GM23338 (cell line): Measurements from ENCODE around the gene PIK3R4. TPM values are rescaled to one million over a fixed set of nuclear protein-coding genes. Genes with fewer than 3 reads are reported as not detected.

Source experiments
- ATAC-seq: fragments of 200-7000 bp; cut with Tn5 transposase; 3 replicates; pipeline ENCODE4 v1.9.1; 2020
- DNase-seq: peaks from one replicate; pipeline ENCODE4 v3.0.0-alpha.2; 2015; ENCODE audit warnings: low spot score
- H2AFZ ChIP-seq: fragments of 200-600 bp; sonication (generic); 2 replicates; pipeline ENCODE4 v1.8.0; 2016; ENCODE audit warnings: antibody characterized with exemption, mild to moderate bottlenecking, moderate library complexity
- H3F3A ChIP-seq: fragments of 200-600 bp; sonication (generic); replicated peaks from 2 replicates; pipeline ENCODE4 v1.8.0; 2017; ENCODE audit warnings: antibody characterized with exemption, mixed run types, low read depth
- H3K27ac ChIP-seq: fragments of 200-600 bp; sonication (generic); 2 replicates; pipeline ENCODE4 v1.6.1; 2016; ENCODE audit warnings: low read depth
- H3K27me3 ChIP-seq: fragments of 200-600 bp; sonication (generic); 2 replicates; pipeline ENCODE4 v1.8.0; 2016; ENCODE audit warnings: mild to moderate bottlenecking, mixed run types, moderate library complexity; ENCODE audit not compliant: insufficient read depth
- H3K36me3 ChIP-seq: fragments of 200-600 bp; sonication (generic); 2 replicates; pipeline ENCODE4 v1.8.0; 2016; ENCODE audit warnings: mild to moderate bottlenecking; ENCODE audit not compliant: insufficient read depth
- H3K4me1 ChIP-seq: fragments of 200-600 bp; sonication (generic); 2 replicates; pipeline ENCODE4 v1.8.0; 2016; ENCODE audit warnings: mild to moderate bottlenecking, moderate library complexity; ENCODE audit not compliant: insufficient read depth
- H3K4me2 ChIP-seq: fragments of 200-600 bp; sonication (generic); 2 replicates; pipeline ENCODE4 v1.7.1; 2017; ENCODE audit warnings: mixed run types
- H3K4me3 ChIP-seq: fragments of 200-600 bp; sonication (generic); 2 replicates; pipeline ENCODE4 v1.6.1; 2016; ENCODE audit warnings: mixed run types
- H3K79me2 ChIP-seq: fragments of 200-600 bp; sonication (generic); replicated peaks from 2 replicates; pipeline ENCODE4 v1.8.0; 2017; ENCODE audit warnings: mild to moderate bottlenecking; ENCODE audit not compliant: insufficient read depth
- H3K9me2 ChIP-seq: fragments of 200-600 bp; sonication (generic); 2 replicates; pipeline ENCODE4 v1.8.0; 2017; ENCODE audit not compliant: insufficient read depth
- H4K20me1 ChIP-seq: fragments of 200-600 bp; sonication (generic); replicated peaks from 2 replicates; pipeline ENCODE4 v1.8.0; 2017; ENCODE audit warnings: mild to moderate bottlenecking; ENCODE audit not compliant: insufficient read depth
- H3K27ac Mint-ChIP-seq: 2 replicates; pipeline ENCODE4 v1.8.0; 2020; ENCODE audit warnings: inconsistent platforms, mild to moderate bottlenecking, moderate library complexity, mixed read lengths
- H3K27me3 Mint-ChIP-seq: 3 replicates; pipeline ENCODE4 v1.8.0; 2022; ENCODE audit warnings: low read depth, mild to moderate bottlenecking, moderate library complexity, mixed read lengths, inconsistent platforms; ENCODE audit not compliant: insufficient read depth, poor library complexity
- H3K36me3 Mint-ChIP-seq: 3 replicates; pipeline ENCODE4 v1.8.0; 2021; ENCODE audit warnings: low read depth, mild to moderate bottlenecking, inconsistent platforms, moderate library complexity, mixed read lengths
- H3K4me1 Mint-ChIP-seq: 3 replicates; pipeline ENCODE4 v1.8.0; 2020; ENCODE audit warnings: mild to moderate bottlenecking, inconsistent platforms, mixed read lengths
- H3K4me3 Mint-ChIP-seq: 3 replicates; pipeline ENCODE4 v1.8.0; 2021; ENCODE audit warnings: moderate library complexity, mild to moderate bottlenecking, inconsistent platforms, mixed read lengths
- H3K9me3 Mint-ChIP-seq: 3 replicates; pipeline ENCODE4 v1.8.0; 2020; ENCODE audit warnings: moderate library complexity, mild to moderate bottlenecking, inconsistent platforms, mixed read lengths
- CREB1 ChIP-seq: fragments of 250-450 bp; sonication (Bioruptor Pico); IDR thresholded peaks from 2 replicates; pipeline ENCODE4 v1.5.0; 2020; ENCODE audit warnings: low read depth, mild to moderate bottlenecking, moderate library complexity
- CTCF ChIP-seq, 2 experiments: fragments of 200-600 bp in 1 of 2; sonication (generic) in 1 of 2; conservative IDR thresholded peaks; 2 replicates each; pipeline versions ENCODE4 v1.5.1 to v1.6.1; 2016 to 2017; ENCODE audit warnings: antibody characterized with exemption in 2 of 2, low read depth in 2 of 2, mild to moderate bottlenecking in 2 of 2, moderate library complexity in 1 of 2
- ETS1 ChIP-seq: IDR thresholded peaks from 2 replicates; pipeline ENCODE4 v1.6.1; 2016; ENCODE audit warnings: antibody characterized with exemption
- EZH2 ChIP-seq: fragments of 200-600 bp; sonication (generic); IDR thresholded peaks from one replicate; pipeline ENCODE4 v1.8.0; 2017; ENCODE audit warnings: antibody characterized with exemption, mild to moderate bottlenecking, low read depth; ENCODE audit not compliant: unreplicated experiment
- EZH2phosphoT487 ChIP-seq: fragments of 200-600 bp; sonication (generic); IDR thresholded peaks from one replicate; pipeline ENCODE4 v1.8.1; 2018; ENCODE audit warnings: antibody characterized with exemption; ENCODE audit not compliant: unreplicated experiment
- JUNB ChIP-seq: IDR thresholded peaks from one replicate; pipeline ENCODE4 v1.6.1; 2016; ENCODE audit warnings: antibody characterized with exemption; ENCODE audit not compliant: unreplicated experiment
- NANOG ChIP-seq: IDR thresholded peaks from 2 replicates; pipeline ENCODE4 v1.6.1; 2016; ENCODE audit warnings: antibody characterized with exemption, borderline replicate concordance
- POLR2AphosphoS5 ChIP-seq: IDR thresholded peaks from 2 replicates; pipeline ENCODE4 v1.6.1; 2016; ENCODE audit warnings: antibody characterized with exemption, low read depth
- REST ChIP-seq: IDR thresholded peaks from one replicate; pipeline ENCODE4 v1.6.1; 2018; ENCODE audit warnings: antibody characterized with exemption; ENCODE audit not compliant: unreplicated experiment
- STAT1 ChIP-seq: IDR thresholded peaks from one replicate; pipeline ENCODE4 v1.6.1; 2016; ENCODE audit warnings: antibody characterized with exemption; ENCODE audit not compliant: unreplicated experiment
- ZNF114 ChIP-seq: fragments of 250-450 bp; sonication (Bioruptor Pico); IDR thresholded peaks from 2 replicates; pipeline ENCODE4 v1.5.0; 2020; ENCODE audit warnings: mild to moderate bottlenecking, moderate library complexity
- ZNF331 ChIP-seq: fragments of 250-450 bp; sonication (Bioruptor Pico); IDR thresholded peaks from 2 replicates; pipeline ENCODE4 v1.5.0; 2020; ENCODE audit warnings: low read depth, mild to moderate bottlenecking, moderate library complexity
- ZNF462 ChIP-seq: fragments of 250-450 bp; sonication (Bioruptor Pico); IDR thresholded peaks from 2 replicates; pipeline ENCODE4 v1.5.0; 2020; ENCODE audit warnings: mild to moderate bottlenecking, moderate library complexity
- polyA plus RNA-seq: library from polyadenylated mRNA; unstranded; fragments of >200 nt; fragmentation: Nextera tagmentation; extraction: Ambion mirVana; gene quantifications from 2 replicates; pipeline ENCODE4 v1.2.1, GENCODE V29; 2016
- total RNA-seq: library from RNA; depleted of rRNA; stranded (reverse); fragments of >200 nt; shearing (Covaris generic); gene quantifications from 2 replicates; pipeline ENCODE4 v1.2.3, GENCODE V29; 2014

The PIK3R4 gene
- total and polyA plus RNA-seq, 2 experiments from 2014 or later: 48.8 to 65.1 TPM

GRCh38 chr3:130711565-130712324 lies 34.9 kb downstream of the PIK3R4 start:
- no peaks in the 10 kb centered on the region for H3F3A ChIP-seq

More at GRCh38 chr3:130711565-130712324, 34.9 kb downstream of the PIK3R4 start:
- H4K20me1 ChIP-seq: no peaks in the 10 kb centered on the region
- no peaks in the 10 kb centered on the region for H3K27me3 ChIP-seq
- no peaks in the 10 kb centered on the region for H3K79me2 ChIP-seq
- H3K9me3 Mint-ChIP-seq: no peaks in the 10 kb centered on the region
- ATAC-seq: no peak
- no peaks in the 10 kb centered on the region for H3K4me1 ChIP-seq
- H2AFZ ChIP-seq: no peak overlapping the region
- no peaks in the 10 kb centered on the region for H3K9me2 ChIP-seq
- H3K36me3 ChIP-seq: peaks cover 11% of the 10 kb centered on the region; the same call in 1 of the 2 replicates
- no peak overlapping the region for H3K4me3 ChIP-seq
- H3K4me2 ChIP-seq: no peak overlapping the region
- H3K27ac ChIP-seq: no peak overlapping the region
- H3K27me3 Mint-ChIP-seq: no peaks in the 10 kb centered on the region
- no peak overlapping the region for H3K4me3 Mint-ChIP-seq
- DNase-seq: no peak
- peaks cover 30% of the 10 kb centered on the region for H3K36me3 Mint-ChIP-seq
- H3K27ac Mint-ChIP-seq: peak overlapping the region; percentile 62
- TF ChIP-seq EZH2phosphoT487: no peak
- TF ChIP-seq ZNF331: no peak
- no peak for TF ChIP-seq JUNB
- no peak for TF ChIP-seq CTCF (conservative IDR thresholded peaks at IDR 0.05; ENCODE audit: low read depth in 2 of 2)
- TF ChIP-seq ZNF114 (CRISPR knock-in tag): no peak
- TF ChIP-seq ZNF462 (CRISPR knock-in tag): no peak
- TF ChIP-seq REST: no peak
- no peak for TF ChIP-seq NANOG
- no peak for TF ChIP-seq ETS1
- no peak for TF ChIP-seq POLR2AphosphoS5
- TF ChIP-seq EZH2: no peak
- TF ChIP-seq STAT1: no peak
- TF ChIP-seq CREB1: no peak
- no peaks in the 10 kb centered on the region for H3K4me1 Mint-ChIP-seq
